Stimulated activated CD4-positive, alpha-beta T cell treated with anti-CD3 and anti-CD28 coated beads, TNF-alpha, amount 100 ng/mL, for 4 hours (primary cell): Measurements from ENCODE around the gene ROBO1.

ENCODE experiments used
- DNase-seq, 3 experiments: peaks; one replicate each; pipeline ENCODE4 v3.0.0-alpha.2; 2020; ENCODE audit warnings: low read depth in 3 of 3

The ROBO1 gene

GRCh38 chr3:78977073-78977472 lies 790.7 kb downstream of the ROBO1 start:
- no peak for DNase-seq

GRCh38 chr3:78976200-78976599 lies 791.6 kb downstream of the ROBO1 start:
- DNase-seq = no peak

GRCh38 chr3:78974181-78974790 lies 793.5 kb downstream of the ROBO1 start:
- DNase-seq = no peak

GRCh38 chr3:78972617-78973301 lies 795.0 kb downstream of the ROBO1 start:
- no peak for DNase-seq

- DNase-seq = no peak
These were observed 797.1 kb downstream of the ROBO1 start for GRCh38 chr3:78970656-78971055.

GRCh38 chr3:78969483-78969882 lies 798.3 kb downstream of the ROBO1 start:
- no peak for DNase-seq

- DNase-seq = no peak
These were observed 800.7 kb downstream of the ROBO1 start for GRCh38 chr3:78967061-78967460.

- DNase-seq = no peak
These were observed 804.0 kb downstream of the ROBO1 start for GRCh38 chr3:78963771-78964170.

GRCh38 chr3:78957456-78957855 lies 810.3 kb downstream of the ROBO1 start:
- DNase-seq = no peak

- DNase-seq = no peak
These were observed 816.4 kb downstream of the ROBO1 start for GRCh38 chr3:78951342-78951945.

- DNase-seq = no peak
These were observed 826.2 kb downstream of the ROBO1 start for GRCh38 chr3:78941587-78941986.

- DNase-seq = no peak
These were observed 827.2 kb downstream of the ROBO1 start for GRCh38 chr3:78940626-78941025.

- DNase-seq = no peak
These were observed 827.7 kb downstream of the ROBO1 start for GRCh38 chr3:78940128-78940527.

- DNase-seq = no peak
These were observed 830.3 kb downstream of the ROBO1 start for GRCh38 chr3:78937475-78937874.

GRCh38 chr3:78927759-78928158 lies 840.0 kb downstream of the ROBO1 start:
- DNase-seq = no peak

- no peak for DNase-seq
These were observed 841.3 kb downstream of the ROBO1 start for GRCh38 chr3:78926523-78926922.

GRCh38 chr3:78924711-78925110 lies 843.1 kb downstream of the ROBO1 start:
- no peak for DNase-seq

- no peak for DNase-seq
These were observed 848.6 kb downstream of the ROBO1 start for GRCh38 chr3:78919021-78919755.

GRCh38 chr3:78918361-78919020 lies 849.3 kb downstream of the ROBO1 start:
- DNase-seq = no peak

GRCh38 chr3:78917536-78917935 lies 850.3 kb downstream of the ROBO1 start:
- DNase-seq = no peak

- DNase-seq = no peak
These were observed 854.1 kb downstream of the ROBO1 start for GRCh38 chr3:78913711-78914110.

GRCh38 chr3:78912687-78913086 lies 855.1 kb downstream of the ROBO1 start:
- no peak for DNase-seq
